ENCODE results near the gene PRR14L. TPM values are rescaled to one million over a fixed set of nuclear protein-coding genes. Genes with fewer than 3 reads are reported as not detected.

PRR14L gene
- total and polyA plus RNA-seq, 2 of the 13 experiments (the other 11 are each of a cell fraction or from before 2014, with no cell fraction given): 6.6 to 16.5 TPM

GRCh38 chr22:31749636-31750364 lies at the start of gene PRR14L (continued):
- peak; percentile 94 for TF ChIP-seq ZFY (CRISPR knock-in tag; IDR thresholded peaks at IDR 0.05)
- TF ChIP-seq HMGA1 (CRISPR knock-in tag; conservative IDR thresholded peaks at IDR 0.05): no peak
- no peak for TF ChIP-seq TRIM22 (IDR thresholded peaks at IDR 0.05)
- no peak for TF ChIP-seq ZNF549 (CRISPR knock-in tag; IDR thresholded peaks at IDR 0.05)
- TF ChIP-seq ZNF674 (CRISPR knock-in tag; IDR thresholded peaks at IDR 0.05; ENCODE audit: low read depth): no peak
- TF ChIP-seq BHLHE40 (IDR thresholded peaks at IDR 0.05; ENCODE audit: low read length): no peak
- TF ChIP-seq TSC22D2 (CRISPR knock-in tag; IDR thresholded peaks at IDR 0.05; ENCODE audit: borderline replicate concordance): no peak
- peak; percentile 60; the same call in 1 of the 2 replicates for TF ChIP-seq ZFP1 (CRISPR knock-in tag; IDR thresholded peaks at IDR 0.05)
- 0 out of 2 replicates have a peak, but pooled peaks have one; percentile 63 for TF ChIP-seq ETV6 (CRISPR knock-in tag; conservative IDR thresholded peaks at IDR 0.05)
- TF ChIP-seq PHF8 (CRISPR knock-in tag; IDR thresholded peaks at IDR 0.05): peak; percentile 96
- peak; percentile 90 for TF ChIP-seq ZNF501 (CRISPR knock-in tag; IDR thresholded peaks at IDR 0.05)
- TF ChIP-seq PBX2 (CRISPR knock-in tag; IDR thresholded peaks at IDR 0.05): no peak
- TF ChIP-seq NRL (CRISPR knock-in tag; IDR thresholded peaks at IDR 0.05; ENCODE audit: borderline replicate concordance): peak; percentile 69; the same call in 1 of the 2 replicates
- TF ChIP-seq ZSCAN31 (CRISPR knock-in tag; IDR thresholded peaks at IDR 0.05; ENCODE audit: low read depth): peak; percentile 45; the same call in 1 of the 2 replicates
- TF ChIP-seq GABPA (IDR thresholded peaks at IDR 0.05; ENCODE audit: low read depth, low read length): peak; percentile 75
- TF ChIP-seq GABPA (CRISPR knock-in tag; IDR thresholded peaks at IDR 0.05; ENCODE audit: low read depth): peak; percentile 86
- TF ChIP-seq, protein P1, sequence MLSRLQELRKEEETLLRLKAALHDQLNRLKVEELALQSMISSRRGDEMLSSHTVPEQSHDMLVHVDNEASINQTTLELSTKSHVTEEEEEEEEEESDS (CRISPR knock-in tag; IDR thresholded peaks at IDR 0.05; ENCODE audit: borderline replicate concordance): 0 out of 2 replicates have a peak, but pooled peaks have one; percentile 20
- TF ChIP-seq KDM4B (CRISPR knock-in tag; IDR thresholded peaks at IDR 0.05): peak; percentile 89
- TF ChIP-seq ZNF652 (CRISPR knock-in tag; IDR thresholded peaks at IDR 0.05; ENCODE audit: borderline replicate concordance, low read depth): no peak; the same call in 1 of the 2 replicates
- TF ChIP-seq, protein P2, sequence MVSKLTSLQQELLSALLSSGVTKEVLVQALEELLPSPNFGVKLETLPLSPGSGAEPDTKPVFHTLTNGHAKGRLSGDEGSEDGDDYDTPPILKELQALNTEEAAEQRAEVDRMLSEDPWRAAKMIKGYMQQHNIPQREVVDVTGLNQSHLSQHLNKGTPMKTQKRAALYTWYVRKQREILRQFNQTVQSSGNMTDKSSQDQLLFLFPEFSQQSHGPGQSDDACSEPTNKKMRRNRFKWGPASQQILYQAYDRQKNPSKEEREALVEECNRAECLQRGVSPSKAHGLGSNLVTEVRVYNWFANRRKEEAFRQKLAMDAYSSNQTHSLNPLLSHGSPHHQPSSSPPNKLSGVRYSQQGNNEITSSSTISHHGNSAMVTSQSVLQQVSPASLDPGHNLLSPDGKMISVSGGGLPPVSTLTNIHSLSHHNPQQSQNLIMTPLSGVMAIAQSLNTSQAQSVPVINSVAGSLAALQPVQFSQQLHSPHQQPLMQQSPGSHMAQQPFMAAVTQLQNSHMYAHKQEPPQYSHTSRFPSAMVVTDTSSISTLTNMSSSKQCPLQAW (CRISPR knock-in tag; IDR thresholded peaks at IDR 0.05): peak; percentile 63; the same call in 1 of the 2 replicates
- peak; percentile 68 for TF ChIP-seq ESRRA (CRISPR knock-in tag; IDR thresholded peaks at IDR 0.05; ENCODE audit: low read depth)
- TF ChIP-seq, protein P3, sequence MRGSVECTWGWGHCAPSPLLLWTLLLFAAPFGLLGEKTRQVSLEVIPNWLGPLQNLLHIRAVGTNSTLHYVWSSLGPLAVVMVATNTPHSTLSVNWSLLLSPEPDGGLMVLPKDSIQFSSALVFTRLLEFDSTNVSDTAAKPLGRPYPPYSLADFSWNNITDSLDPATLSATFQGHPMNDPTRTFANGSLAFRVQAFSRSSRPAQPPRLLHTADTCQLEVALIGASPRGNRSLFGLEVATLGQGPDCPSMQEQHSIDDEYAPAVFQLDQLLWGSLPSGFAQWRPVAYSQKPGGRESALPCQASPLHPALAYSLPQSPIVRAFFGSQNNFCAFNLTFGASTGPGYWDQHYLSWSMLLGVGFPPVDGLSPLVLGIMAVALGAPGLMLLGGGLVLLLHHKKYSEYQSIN (CRISPR knock-in tag; IDR thresholded peaks at IDR 0.05; ENCODE audit: borderline replicate concordance): no peak
- peak; percentile 57 for TF ChIP-seq NFYB (CRISPR knock-in tag; IDR thresholded peaks at IDR 0.05)

All from HepG2 (cell line).